ENCODE data around the gene FAM81A.
A peak's percentile ranks its signal among the peaks of the same experiment; 100 is the strongest.

The FAM81A gene

GRCh38 chr15:59432389-59432788, 5.6 kb upstream of the FAM81A start:
- H3K9ac ChIP-seq (ENCODE audit: low read depth, low read length) = no peak overlapping the region
- H3K9me3 ChIP-seq (ENCODE audit: insufficient read depth, low read depth, low read length) = no peaks in the 10 kb centered on the region; the same call in 1 of the 2 replicates
- no peak overlapping the region for H3K27ac ChIP-seq (ENCODE audit: low read length)
- peaks cover 38% of the 10 kb centered on the region for H3K27me3 ChIP-seq (ENCODE audit: insufficient read depth, low read length)
- no peak overlapping the region for H3K4me3 ChIP-seq (ENCODE audit: low read length)
- H3K4me1 ChIP-seq (ENCODE audit: insufficient read depth, low read length) = no peaks in the 10 kb centered on the region
- H3K36me3 ChIP-seq (ENCODE audit: insufficient read depth, low read depth, low read length) = no peaks in the 10 kb centered on the region

GRCh38 chr15:59434481-59434880, 3.5 kb upstream of the FAM81A start:
- H3K9ac ChIP-seq (ENCODE audit: low read depth, low read length) = no peak overlapping the region
- H3K27me3 ChIP-seq (ENCODE audit: insufficient read depth, low read length) = peaks cover 57% of the 10 kb centered on the region
- no peaks in the 10 kb centered on the region for H3K36me3 ChIP-seq (ENCODE audit: insufficient read depth, low read depth, low read length)
- no peaks in the 10 kb centered on the region for H3K9me3 ChIP-seq (ENCODE audit: insufficient read depth, low read depth, low read length)
- H3K4me1 ChIP-seq (ENCODE audit: insufficient read depth, low read length) = no peaks in the 10 kb centered on the region
- no peak overlapping the region for H3K27ac ChIP-seq (ENCODE audit: low read length)
- no peak overlapping the region for H3K4me3 ChIP-seq (ENCODE audit: low read length)

GRCh38 chr15:59436774-59437141, 1.2 kb upstream of the FAM81A start:
- Histone ChIP-seq H3K9me3 (ENCODE audit: insufficient read depth, low read depth, low read length) (no peaks in the 10 kb centered on the region), H3K4me3 (ENCODE audit: low read length) (peak overlapping the region; percentile 82; the same call in 1 of the 2 replicates), H3K4me1 (ENCODE audit: insufficient read depth, low read length) (no peaks in the 10 kb centered on the region), H3K36me3 (ENCODE audit: insufficient read depth, low read depth, low read length) (no peaks in the 10 kb centered on the region), H3K9ac (ENCODE audit: low read depth, low read length) (no peak overlapping the region), H3K27me3 (ENCODE audit: insufficient read depth, low read length) (peaks cover 76% of the 10 kb centered on the region), H3K27ac (ENCODE audit: low read length) (no peak overlapping the region)

GRCh38 chr15:59437142-59437816, 707 bp upstream of the FAM81A start:
- Histone ChIP-seq H3K36me3 (ENCODE audit: insufficient read depth, low read depth, low read length) (no peaks in the 10 kb centered on the region), H3K4me1 (ENCODE audit: insufficient read depth, low read length) (no peaks in the 10 kb centered on the region), H3K9ac (ENCODE audit: low read depth, low read length) (peak overlapping the region; percentile 7; the same call in 1 of the 2 replicates), H3K27ac (ENCODE audit: low read length) (no peak overlapping the region), H3K27me3 (ENCODE audit: insufficient read depth, low read length) (peaks cover 76% of the 10 kb centered on the region), H3K4me3 (ENCODE audit: low read length) (peak overlapping the region; percentile 82), H3K9me3 (ENCODE audit: insufficient read depth, low read depth, low read length) (no peaks in the 10 kb centered on the region)

GRCh38 chr15:59438625-59439290, 772 bp downstream of the FAM81A start:
- Histone ChIP-seq H3K27me3 (ENCODE audit: insufficient read depth, low read length) (peaks cover 74% of the 10 kb centered on the region), H3K4me1 (ENCODE audit: insufficient read depth, low read length) (no peaks in the 10 kb centered on the region), H3K36me3 (ENCODE audit: insufficient read depth, low read depth, low read length) (no peaks in the 10 kb centered on the region), H3K9me3 (ENCODE audit: insufficient read depth, low read depth, low read length) (no peaks in the 10 kb centered on the region), H3K4me3 (ENCODE audit: low read length) (peak overlapping the region; percentile 68), H3K9ac (ENCODE audit: low read depth, low read length) (no peak overlapping the region; the same call in 1 of the 2 replicates), H3K27ac (ENCODE audit: low read length) (no peak overlapping the region)

- no peak overlapping the region for H3K9ac ChIP-seq (ENCODE audit: low read depth, low read length)
- H3K27me3 ChIP-seq (ENCODE audit: insufficient read depth, low read length) = peaks cover 66% of the 10 kb centered on the region
- H3K36me3 ChIP-seq (ENCODE audit: insufficient read depth, low read depth, low read length) = no peaks in the 10 kb centered on the region
- H3K27ac ChIP-seq (ENCODE audit: low read length) = no peak overlapping the region
- H3K4me1 ChIP-seq (ENCODE audit: insufficient read depth, low read length) = no peaks in the 10 kb centered on the region
- no peak overlapping the region for H3K4me3 ChIP-seq (ENCODE audit: low read length)
- no peaks in the 10 kb centered on the region for H3K9me3 ChIP-seq (ENCODE audit: insufficient read depth, low read depth, low read length)
Measured at GRCh38 chr15:59439576-59439975, 1.6 kb downstream of the FAM81A start.

GRCh38 chr15:59443341-59444072, 5.5 kb downstream of the FAM81A start:
- H3K9ac ChIP-seq (ENCODE audit: low read depth, low read length) = no peak overlapping the region
- H3K4me1 ChIP-seq (ENCODE audit: insufficient read depth, low read length) = peaks cover 9% of the 10 kb centered on the region; the same call in 1 of the 2 replicates
- H3K27me3 ChIP-seq (ENCODE audit: insufficient read depth, low read length) = peaks cover 29% of the 10 kb centered on the region
- H3K27ac ChIP-seq (ENCODE audit: low read length) = no peak overlapping the region
- no peaks in the 10 kb centered on the region for H3K9me3 ChIP-seq (ENCODE audit: insufficient read depth, low read depth, low read length)
- no peaks in the 10 kb centered on the region for H3K36me3 ChIP-seq (ENCODE audit: insufficient read depth, low read depth, low read length)
- H3K4me3 ChIP-seq (ENCODE audit: low read length) = no peak overlapping the region

- no peak overlapping the region for H3K27ac ChIP-seq (ENCODE audit: low read length)
- H3K9ac ChIP-seq (ENCODE audit: low read depth, low read length) = no peak overlapping the region
- H3K27me3 ChIP-seq (ENCODE audit: insufficient read depth, low read length) = peaks cover 22% of the 10 kb centered on the region
- H3K9me3 ChIP-seq (ENCODE audit: insufficient read depth, low read depth, low read length) = no peaks in the 10 kb centered on the region
- no peak overlapping the region for H3K4me3 ChIP-seq (ENCODE audit: low read length)
- peaks cover 9% of the 10 kb centered on the region; the same call in 1 of the 2 replicates for H3K4me1 ChIP-seq (ENCODE audit: insufficient read depth, low read length)
- H3K36me3 ChIP-seq (ENCODE audit: insufficient read depth, low read depth, low read length) = no peaks in the 10 kb centered on the region
Measured at GRCh38 chr15:59444081-59444835, 6.3 kb downstream of the FAM81A start.

GRCh38 chr15:59444980-59445545, 7.1 kb downstream of the FAM81A start:
- Histone ChIP-seq H3K9me3 (ENCODE audit: insufficient read depth, low read depth, low read length) (no peaks in the 10 kb centered on the region), H3K4me1 (ENCODE audit: insufficient read depth, low read length) (peaks cover 9% of the 10 kb centered on the region; the same call in 1 of the 2 replicates), H3K27me3 (ENCODE audit: insufficient read depth, low read length) (peaks cover 14% of the 10 kb centered on the region), H3K4me3 (ENCODE audit: low read length) (no peak overlapping the region), H3K27ac (ENCODE audit: low read length) (no peak overlapping the region), H3K36me3 (ENCODE audit: insufficient read depth, low read depth, low read length) (no peaks in the 10 kb centered on the region), H3K9ac (ENCODE audit: low read depth, low read length) (no peak overlapping the region)

GRCh38 chr15:59446232-59446957, 8.4 kb downstream of the FAM81A start:
- no peaks in the 10 kb centered on the region for H3K9me3 ChIP-seq (ENCODE audit: insufficient read depth, low read depth, low read length)
- peaks cover 9% of the 10 kb centered on the region; the same call in 1 of the 2 replicates for H3K4me1 ChIP-seq (ENCODE audit: insufficient read depth, low read length)
- H3K36me3 ChIP-seq (ENCODE audit: insufficient read depth, low read depth, low read length) = no peaks in the 10 kb centered on the region
- H3K27ac ChIP-seq (ENCODE audit: low read length) = no peak overlapping the region
- no peak overlapping the region for H3K4me3 ChIP-seq (ENCODE audit: low read length)
- H3K27me3 ChIP-seq (ENCODE audit: insufficient read depth, low read length) = peaks cover under 1% of the 10 kb centered on the region; the same call in 1 of the 2 replicates
- no peak overlapping the region for H3K9ac ChIP-seq (ENCODE audit: low read depth, low read length)
